Transverse colon (tissue), 4 donors: ENCODE data around the gene RYR3. TPM values are rescaled to one million over a fixed set of nuclear protein-coding genes. Genes with fewer than 3 reads are reported as not detected.

ENCODE experiments used
- DNase-seq: peaks from one replicate; pipeline ENCODE4 v3.0.0-alpha.2; 2019
- H3K27ac ChIP-seq, 4 donors: fragments of 200-600 bp; sonication (generic); 2 replicates each; pipeline ENCODE4 v1.5.1; 2016 to 2018; ENCODE audit warnings: inconsistent platforms in 4 of 4
- H3K27me3 ChIP-seq: fragments of 200-600 bp; sonication (generic); 2 replicates; pipeline ENCODE4 v1.5.1; 2017; ENCODE audit warnings: inconsistent platforms
- H3K36me3 ChIP-seq, 4 donors: fragments of 200-600 bp; sonication (generic); 2 replicates each; pipeline ENCODE4 v1.5.1; 2017 to 2019; ENCODE audit warnings: inconsistent platforms in 4 of 4
- H3K4me1 ChIP-seq, 4 donors: fragments of 200-600 bp; sonication (generic); 2 replicates each; pipeline ENCODE4 v1.5.1; 2017 to 2020; ENCODE audit warnings: inconsistent platforms in 4 of 4
- H3K4me3 ChIP-seq, 4 donors: fragments of 200-600 bp; sonication (generic); 1 replicate in 1 of 4; 2 replicates in 3 of 4; pipeline versions ENCODE4 v1.5.1 to v1.6.1; 2017 to 2019; ENCODE audit warnings: inconsistent platforms in 4 of 4
- H3K9me3 ChIP-seq, 2 donors: fragments of 200-600 bp; sonication (generic); 2 replicates each; pipeline ENCODE4 v1.5.1; 2017 to 2019; ENCODE audit warnings: inconsistent platforms in 2 of 2
- CTCF ChIP-seq, 5 experiments: fragments of 200-600 bp in 3 of 5; fragments of 450-650 bp in 2 of 5; sonication (generic) in 3 of 5; IDR thresholded peaks; 1 replicate in 2 of 5; 2 replicates in 3 of 5; pipeline ENCODE4 v1.5.1; 2016 to 2017; ENCODE audit warnings: antibody characterized with exemption in 5 of 5, inconsistent platforms in 3 of 5, mild to moderate bottlenecking in 2 of 5, moderate library complexity in 1 of 5
- EP300 ChIP-seq: sonication (generic); formaldehyde crosslinking; IDR thresholded peaks from one replicate; pipeline ENCODE4 v1.6.1; 2017; ENCODE audit warnings: antibody characterized with exemption, low read depth
- POLR2A ChIP-seq: fragments of 450-650 bp; IDR thresholded peaks from one replicate; pipeline ENCODE4 v1.6.1; 2016; ENCODE audit warnings: antibody characterized with exemption, mild to moderate bottlenecking, moderate library complexity
- POLR2AphosphoS5 ChIP-seq, 3 donors: sonication (generic); formaldehyde crosslinking; IDR thresholded peaks; one replicate each; pipeline ENCODE4 v1.6.1; 2016; ENCODE audit warnings: antibody characterized with exemption in 3 of 3
- WGBS, 2 donors: methylation state at CpG; one replicate each; pipeline ENCODE4 v1.1.5; 2018; ENCODE audit warnings: low coverage in 1 of 2; 5-methylcytosine and 5-hydroxymethylcytosine counted together
- in situ Hi-C, 4 donors: fragments of 200-750 bp; cut with MboI; loops; one replicate each; pipeline versions ENCODE4 v1.15.0 to v1.15.1; 2017; ENCODE audit warnings: low sequenced_read_pairs in 3 of 4, low pct_ligation_motif_present in 1 of 4, low pct_unique_long_range_greater_than_20kb in 1 of 4
- intact Hi-C: fragments of 100-400 bp; cut with DNase I; formaldehyde crosslinking; loops from one replicate; pipeline ENCODE4 v1.15.1; 2023; ENCODE audit warnings: low total_unique reads
- total RNA-seq, 4 donors: library from RNA; depleted of rRNA; stranded (reverse); fragments of >200 nt; gene quantifications; one replicate each; pipeline ENCODE4 v1.1.0, GENCODE V29; 2016

RYR3 gene
- total RNA-seq, 4 donors from 2014 or later = 0.96 to 9.7 (median 5.4) TPM

GRCh38 chr15:33343275-33343674 lies 32.5 kb downstream of the RYR3 start:
- Histone ChIP-seq H3K4me3 (no peak overlapping the region), H3K27me3 (no peaks in the 10 kb centered on the region), H3K4me1 (no peaks in the 10 kb centered on the region), H3K9me3 (no peaks in the 10 kb centered on the region), H3K36me3 (no peaks in the 10 kb centered on the region), H3K27ac (no peak overlapping the region)
- TF ChIP-seq CTCF (IDR thresholded peaks at IDR 0.05) (no peak), POLR2AphosphoS5 (IDR thresholded peaks at IDR 0.05) (no peak), POLR2A (no peak), EP300 (no peak)
- DNase-seq = no peak
- in situ Hi-C loops = no loop called here
- 75 to 84% methylated on average over 5 of the region's 5 CpGs for WGBS, 2 donors
- intact Hi-C loops = no loop called here

- no peak for TF ChIP-seq CTCF (IDR thresholded peaks at IDR 0.05)
- TF ChIP-seq POLR2A = no peak
- no peak overlapping the region for H3K27ac ChIP-seq
- no peaks in the 10 kb centered on the region for H3K4me1 ChIP-seq
- H3K36me3 ChIP-seq = no peaks in the 10 kb centered on the region
- H3K27me3 ChIP-seq = no peaks in the 10 kb centered on the region
- no peaks in the 10 kb centered on the region for H3K9me3 ChIP-seq
- H3K4me3 ChIP-seq = no peak overlapping the region
- intact Hi-C loops = no loop called here
- in situ Hi-C loops = no loop called here
- DNase-seq = no peak
- WGBS, 2 donors = 78 to 86% methylated on average over 2 of the region's 2 CpGs
Observed at GRCh38 chr15:33344111-33344510, 33.3 kb downstream of the RYR3 start.

GRCh38 chr15:33344530-33344929 lies 33.8 kb downstream of the RYR3 start:
- H3K9me3 ChIP-seq = no peaks in the 10 kb centered on the region
- H3K4me1 ChIP-seq = no peaks in the 10 kb centered on the region
- in situ Hi-C loops (no loop called here), intact Hi-C loops (no loop called here)
- no peak overlapping the region for H3K27ac ChIP-seq
- no peak overlapping the region for H3K4me3 ChIP-seq
- TF ChIP-seq CTCF (IDR thresholded peaks at IDR 0.05) (no peak), POLR2A (no peak), POLR2AphosphoS5 (IDR thresholded peaks at IDR 0.05) (no peak), EP300 (no peak)
- DNase-seq = no peak
- no peaks in the 10 kb centered on the region for H3K27me3 ChIP-seq
- H3K36me3 ChIP-seq = no peaks in the 10 kb centered on the region
- 57 to 66% methylated on average over 1 of the region's 1 CpG for WGBS, 2 donors

GRCh38 chr15:33354411-33354810 lies 43.6 kb downstream of the RYR3 start:
- H3K4me1 ChIP-seq = no peaks in the 10 kb centered on the region
- no peak overlapping the region for H3K27ac ChIP-seq
- in situ Hi-C loops (no loop called here), intact Hi-C loops (no loop called here)
- no peaks in the 10 kb centered on the region for H3K36me3 ChIP-seq
- DNase-seq = no peak
- no peaks in the 10 kb centered on the region for H3K9me3 ChIP-seq
- 88% methylated on average over 1 of the region's 1 CpG; no CpG with 5 or more reads in 1 of the 2 donors for WGBS, 2 donors
- no peak for TF ChIP-seq CTCF (IDR thresholded peaks at IDR 0.05)
- no peak for TF ChIP-seq EP300
- no peak for TF ChIP-seq POLR2AphosphoS5 (IDR thresholded peaks at IDR 0.05)
- TF ChIP-seq POLR2A = no peak
- H3K4me3 ChIP-seq = no peak overlapping the region
- no peaks in the 10 kb centered on the region for H3K27me3 ChIP-seq
